Right hindlimb (tissue), 1 donor: Measurements from ENCODE around the gene GRID1.
"Not testable (repeated sequence)": the region's sequence is repeated elsewhere in the genome, so short reads cannot be mapped to it uniquely, and the experiment has no call there.

Experiments used
- DNase-seq: peaks from one replicate; pipeline ENCODE4 v3.0.0-alpha.2; 2018

GRID1 gene

GRCh38 chr10:86391986-86392722 lies 25.6 kb upstream of the GRID1 start:
- DNase-seq = no peak

GRCh38 chr10:86391236-86391840 lies 24.7 kb upstream of the GRID1 start:
- DNase-seq = no peak

DNA sequence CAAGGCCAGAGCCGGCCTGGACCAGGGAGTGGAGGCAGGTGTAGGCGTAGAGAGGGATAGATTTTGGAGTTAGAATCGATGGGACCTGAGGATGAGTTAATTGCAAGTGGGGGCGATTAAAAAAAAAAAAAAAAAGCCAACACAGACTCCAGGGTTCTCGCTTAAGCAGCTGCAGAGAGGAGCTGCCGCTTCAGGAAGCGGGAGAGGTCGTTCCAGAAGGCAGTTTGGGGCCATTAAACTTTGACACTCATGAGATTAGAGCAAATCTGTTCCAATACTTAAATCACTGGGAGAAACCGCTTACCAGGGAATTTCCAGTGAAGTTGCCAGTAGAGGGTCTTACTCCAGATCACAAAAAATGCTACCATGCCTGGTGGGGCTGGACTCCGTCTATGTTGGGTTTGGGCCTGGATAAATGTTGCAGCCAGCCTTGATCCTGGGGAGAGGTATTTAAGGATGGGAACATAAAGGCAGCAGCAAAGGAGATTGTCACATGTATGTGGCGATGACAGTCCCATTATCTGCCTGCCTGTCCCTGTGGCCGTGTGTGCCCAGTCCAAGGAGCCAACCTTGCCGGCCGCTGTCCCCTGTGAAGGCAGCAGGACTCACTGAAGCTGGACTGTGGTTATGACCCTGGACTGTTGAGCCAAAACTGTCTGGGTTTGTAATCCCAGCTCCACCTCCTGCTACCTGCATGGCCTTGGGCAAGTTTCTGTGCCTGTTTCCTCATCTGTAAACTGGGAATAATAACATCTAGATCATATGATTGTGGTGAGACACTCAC lies 23.9 kb upstream of the GRID1 start:
- no peak for DNase-seq

DNA sequence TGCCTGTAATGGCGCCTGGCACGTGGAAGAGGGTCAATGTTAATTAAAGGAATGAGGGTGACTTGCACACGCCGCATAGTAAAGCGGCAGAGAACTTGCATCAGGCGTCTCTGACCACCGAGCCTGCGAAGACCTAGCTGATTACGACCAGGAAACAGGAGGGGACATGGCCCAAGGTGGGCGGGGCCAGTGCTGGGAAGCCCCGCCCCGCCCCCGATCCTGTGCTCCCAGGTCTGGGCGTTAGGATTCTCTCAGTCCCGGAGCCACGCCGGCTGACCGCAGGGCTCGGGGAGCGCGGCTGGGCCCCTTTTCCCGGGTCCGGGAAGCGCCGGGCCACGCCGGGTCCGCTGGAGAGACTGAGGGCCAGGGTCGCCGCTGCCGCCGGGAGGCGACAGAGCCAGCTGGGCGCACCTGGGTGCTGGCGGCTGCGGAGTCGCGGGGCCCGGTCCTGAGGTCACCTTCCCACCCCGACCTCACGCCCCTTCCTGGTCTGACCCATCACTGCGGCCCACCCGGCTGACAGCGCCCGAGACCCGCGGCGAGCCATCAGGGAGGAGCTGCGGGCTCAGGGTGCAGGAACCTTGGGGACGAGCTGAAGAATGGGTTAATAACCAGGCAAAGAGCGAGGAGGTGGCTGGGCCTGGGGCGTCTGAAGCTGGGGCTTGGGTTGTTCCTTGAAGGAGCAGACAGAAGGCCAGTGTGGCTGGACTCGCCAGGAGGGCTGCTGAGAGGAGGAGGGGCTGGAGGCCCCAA lies 23.0 kb upstream of the GRID1 start:
- no peak for DNase-seq

DNA sequence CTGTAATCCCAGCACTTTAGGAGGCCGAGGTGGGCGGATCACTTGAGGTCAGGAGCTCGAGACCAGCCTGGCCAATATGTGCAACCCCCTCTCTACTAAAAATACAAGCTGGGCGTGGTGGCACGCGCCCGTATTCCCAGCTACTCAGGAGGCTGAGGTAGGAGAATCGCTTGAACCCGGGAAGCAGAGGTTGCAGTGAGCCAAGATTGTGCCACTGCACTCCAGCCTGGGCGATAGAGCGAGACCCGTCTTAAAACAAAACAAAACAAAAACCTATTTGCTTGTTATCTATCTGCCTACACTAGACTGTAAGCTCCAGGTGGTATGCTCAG lies 22.5 kb upstream of the GRID1 start:
- DNase-seq = not testable (repeated sequence)

DNA sequence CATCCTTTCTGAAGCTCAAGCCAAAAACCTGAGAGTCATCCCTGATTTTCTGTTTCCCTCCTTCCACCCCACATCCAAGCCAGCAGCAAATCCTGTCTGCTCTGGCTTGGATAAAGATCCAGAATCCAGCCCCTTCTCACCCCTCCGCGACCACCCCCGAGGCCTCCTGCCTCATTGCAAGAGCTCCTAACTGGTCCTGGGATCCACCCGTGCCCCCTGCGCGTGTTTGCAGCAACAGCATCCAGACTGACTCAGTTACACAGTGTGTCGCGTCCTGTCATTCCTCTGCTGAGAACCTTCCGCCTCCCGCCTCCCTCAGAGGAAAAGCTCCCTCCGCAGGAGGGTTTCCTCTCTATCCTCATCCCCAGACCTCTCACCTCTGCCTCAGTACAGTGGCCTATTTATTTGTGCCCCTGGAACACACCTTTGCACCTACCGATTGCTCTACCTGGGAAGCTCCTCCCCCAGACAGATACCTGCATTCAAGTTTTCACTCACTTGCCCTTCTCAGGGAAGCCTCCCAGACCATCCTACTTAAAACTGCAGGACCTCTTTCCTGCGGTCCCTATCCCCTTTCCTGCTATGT lies 21.6 kb upstream of the GRID1 start:
- DNase-seq = no peak

DNA sequence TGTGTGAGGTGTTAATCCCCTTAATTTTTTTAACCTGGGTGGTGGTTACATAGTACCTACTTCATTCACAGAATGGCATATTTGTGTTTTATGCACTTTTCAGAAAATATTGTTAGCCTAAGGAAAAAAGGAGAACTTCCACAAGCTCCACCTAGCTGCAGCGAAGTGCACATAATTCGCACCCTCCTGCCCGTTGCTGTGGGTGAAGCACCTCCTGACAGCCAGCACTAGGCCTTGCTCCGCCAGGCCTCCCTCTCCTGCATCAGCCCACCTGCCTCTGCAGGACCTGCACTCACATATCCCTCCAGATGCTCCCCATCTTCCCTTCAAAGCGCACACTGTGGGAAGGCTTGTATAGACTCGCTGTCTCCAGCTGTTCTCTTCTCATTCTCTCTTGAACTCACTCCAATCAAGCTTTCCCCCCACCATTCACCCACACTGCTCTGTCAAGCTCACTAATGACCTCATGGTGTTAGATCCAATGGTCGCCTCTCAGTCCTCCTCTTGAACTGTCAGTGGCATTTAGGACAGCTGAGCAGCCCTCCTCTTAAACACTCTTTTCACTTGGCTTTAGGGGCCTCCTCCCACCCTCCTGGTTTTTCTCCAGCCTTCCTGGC lies 20.7 kb upstream of the GRID1 start:
- no peak for DNase-seq

GRCh38 chr10:86385806-86386205 lies 19.2 kb upstream of the GRID1 start:
- no peak for DNase-seq

DNA sequence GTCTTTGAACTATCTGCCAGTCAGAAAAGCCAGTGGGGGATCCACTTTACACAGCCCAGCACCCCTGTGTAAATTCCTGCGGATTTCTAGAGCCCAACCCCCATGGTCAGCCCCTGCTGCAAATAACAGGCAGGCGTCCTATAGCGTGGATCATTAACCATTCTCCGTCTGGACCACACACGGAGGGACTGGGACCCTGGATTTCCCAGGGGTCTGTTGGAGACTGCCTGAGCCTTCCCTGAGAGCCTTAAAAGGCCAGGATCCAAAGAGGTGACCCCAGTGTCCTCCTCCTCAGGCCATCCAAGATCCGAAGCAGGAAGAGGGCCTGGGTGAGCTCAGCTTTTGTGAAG lies 11.2 kb upstream of the GRID1 start:
- no peak for DNase-seq

DNA sequence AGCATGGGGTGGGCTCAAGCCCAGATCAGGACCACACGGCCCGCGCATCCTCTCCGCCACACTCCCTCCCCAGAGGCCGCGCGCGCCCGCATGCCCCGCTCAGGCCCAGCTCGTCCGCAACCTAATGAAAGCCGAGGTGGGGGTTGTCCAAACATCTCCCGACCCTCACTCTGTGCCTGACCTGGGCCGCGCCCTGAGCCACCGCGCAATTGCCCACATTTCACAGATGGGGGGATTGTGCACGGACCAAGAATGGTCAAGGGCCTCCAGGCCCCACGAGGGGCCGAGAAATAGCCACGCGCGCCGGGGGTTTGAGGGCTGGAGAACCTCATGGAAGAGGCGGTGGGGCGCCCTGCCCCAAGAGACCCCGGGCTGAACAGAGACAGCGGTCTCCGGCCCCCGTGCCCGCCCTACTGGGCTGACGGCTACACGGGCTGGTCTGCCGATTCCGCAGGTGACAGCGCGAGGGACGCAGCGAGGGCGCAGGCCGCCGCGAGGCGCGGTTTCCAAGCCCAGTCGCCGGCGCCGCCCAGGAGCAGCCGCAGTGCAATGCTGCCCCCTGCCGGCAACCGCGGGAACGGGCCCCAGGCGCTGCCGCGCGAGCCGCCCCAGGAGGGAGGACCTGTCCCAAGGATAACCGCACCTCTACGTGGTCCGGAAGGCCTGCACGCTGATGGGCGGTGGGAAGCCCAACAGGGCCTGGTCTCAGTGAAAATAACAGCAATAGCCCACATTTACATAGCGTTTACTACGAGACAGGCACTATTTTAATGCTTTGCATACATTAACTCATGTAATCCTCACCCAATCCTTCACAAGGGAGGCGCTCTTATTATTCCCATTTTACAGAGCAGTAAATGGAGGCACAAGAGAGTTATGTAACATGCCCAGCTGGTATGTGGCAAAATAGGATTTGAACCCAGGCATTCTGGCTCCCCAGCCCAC lies 10.5 kb upstream of the GRID1 start:
- DNase-seq = peak; percentile 81

GRCh38 chr10:86376403-86376802 lies 9.8 kb upstream of the GRID1 start:
- no peak for DNase-seq

DNA sequence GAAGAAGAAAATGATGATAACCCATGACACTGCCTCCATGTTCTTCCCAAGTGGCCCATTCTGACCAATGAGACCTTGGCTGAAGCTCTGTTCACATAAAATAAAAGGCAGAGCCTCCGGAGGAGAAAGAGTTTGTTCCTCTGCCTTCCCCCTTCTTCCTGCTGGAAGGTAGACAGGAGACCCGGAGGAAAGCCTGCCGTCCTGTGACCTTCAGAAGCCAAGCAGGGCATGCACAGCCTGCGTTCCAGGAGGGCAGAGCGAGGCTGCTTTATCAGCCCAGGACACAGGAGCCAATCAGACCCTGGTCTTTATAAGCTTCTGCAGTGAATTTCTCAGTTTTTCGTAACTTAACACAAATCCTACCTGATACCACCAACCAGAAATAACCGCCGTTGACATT lies 8.6 kb upstream of the GRID1 start:
- DNase-seq = no peak

GRCh38 chr10:86374664-86375063 lies 8.1 kb upstream of the GRID1 start:
- no peak for DNase-seq

DNA sequence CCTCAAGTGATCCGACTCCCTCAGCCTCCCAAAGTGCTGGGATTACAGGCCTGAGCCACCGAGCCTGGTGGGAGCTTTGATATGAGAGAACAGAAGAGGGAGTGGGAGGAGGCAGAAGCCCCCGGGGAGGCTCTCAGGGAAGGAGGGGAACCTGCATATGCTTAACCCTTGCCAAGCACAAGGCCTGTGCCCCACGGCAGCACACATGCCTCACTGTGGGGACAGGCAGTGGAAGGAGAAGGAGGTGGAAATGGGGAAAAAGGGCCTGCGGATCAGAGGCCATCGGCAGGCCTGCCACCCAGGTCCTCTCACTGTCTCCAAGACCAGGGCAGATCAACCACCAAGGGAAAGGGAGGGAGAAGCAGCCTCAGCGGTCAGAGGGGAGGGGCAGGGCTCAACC lies 7.2 kb upstream of the GRID1 start:
- no peak for DNase-seq

- no peak for DNase-seq
These were observed 6.7 kb upstream of the GRID1 start for GRCh38 chr10:86373251-86373650.

DNA sequence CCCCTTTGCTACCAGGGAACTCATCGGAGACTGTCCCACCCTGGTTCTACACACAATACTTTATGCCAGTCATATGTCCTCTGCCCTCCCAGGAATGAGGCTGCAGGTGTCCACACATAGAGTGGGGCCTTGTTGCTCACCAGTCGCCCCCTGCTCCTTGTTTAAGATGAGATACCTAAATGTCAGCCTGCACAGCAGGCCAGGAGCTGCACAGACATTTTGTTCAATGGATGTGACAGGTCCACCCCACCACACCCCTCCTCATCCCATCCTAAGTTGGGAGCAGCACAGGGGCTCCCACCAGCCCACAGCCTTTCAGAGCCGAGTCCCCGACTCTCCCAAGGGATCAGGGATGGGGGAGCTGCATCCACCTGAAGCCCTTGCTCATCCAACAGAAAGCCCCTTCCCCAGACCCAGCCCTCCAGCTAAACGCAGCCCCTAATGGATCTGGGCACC lies 6.2 kb upstream of the GRID1 start:
- DNase-seq = no peak

GRCh38 chr10:86372119-86372783 lies 5.7 kb upstream of the GRID1 start:
- DNase-seq = no peak

- no peak for DNase-seq
These were observed 5.1 kb upstream of the GRID1 start for GRCh38 chr10:86371691-86372090.

DNA sequence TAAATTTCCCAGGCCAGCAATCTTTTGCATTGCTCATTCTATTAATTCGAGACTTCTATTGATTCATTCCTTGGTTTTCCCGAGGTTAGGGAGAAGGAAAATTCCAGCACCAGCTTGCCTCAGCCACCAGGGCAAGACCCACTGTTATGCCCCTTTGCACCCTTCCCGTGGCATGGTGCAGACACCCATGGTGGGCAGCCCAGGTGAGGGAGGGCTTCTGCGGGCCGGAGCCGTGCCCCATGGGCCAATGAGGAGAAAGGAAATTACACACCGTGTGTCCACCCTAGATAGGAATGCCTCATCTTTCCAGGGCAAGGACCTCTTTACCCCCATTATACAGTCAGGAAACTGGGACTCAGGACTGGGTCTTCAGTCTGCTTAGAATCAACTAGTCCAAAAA lies 4.5 kb upstream of the GRID1 start:
- no peak for DNase-seq

- DNase-seq = peak; percentile 12
These were observed 3.5 kb upstream of the GRID1 start for GRCh38 chr10:86370006-86370585.
